Memory B cell (primary cell): ENCODE data around the gene MROH2A.
A peak's percentile ranks its signal among the peaks of the same experiment; 100 is the strongest.

Source experiments
- ATAC-seq: fragments of 150-1000 bp; cut with Tn5 transposase; 2 replicates; pipeline ENCODE4 v1.10.0; 2021; ENCODE audit warnings: low read depth, mild to moderate bottlenecking, moderate library complexity
- DNase-seq, 2 donors: peaks; one replicate each; pipeline ENCODE4 v3.0.0; 2022; ENCODE audit warnings: low spot score in 2 of 2
- H3K27ac Mint-ChIP-seq: one replicate; pipeline ENCODE4 v1.8.0; 2022; ENCODE audit warnings: mild to moderate bottlenecking, moderate library complexity, mixed read lengths
- H3K27me3 Mint-ChIP-seq: one replicate; pipeline ENCODE4 v1.8.0; 2022; ENCODE audit warnings: mixed read lengths
- H3K36me3 Mint-ChIP-seq: one replicate; pipeline ENCODE4 v1.8.0; 2022; ENCODE audit warnings: mild to moderate bottlenecking, mixed read lengths
- H3K4me1 Mint-ChIP-seq: one replicate; pipeline ENCODE4 v1.8.0; 2022; ENCODE audit warnings: mixed read lengths
- H3K4me3 Mint-ChIP-seq: one replicate; pipeline ENCODE4 v1.8.0; 2022; ENCODE audit warnings: mild to moderate bottlenecking, moderate library complexity, mixed read lengths
- H3K9me3 Mint-ChIP-seq: one replicate; pipeline ENCODE4 v1.8.0; 2022; ENCODE audit warnings: mixed read lengths

Gene MROH2A

GRCh38 chr2:233838251-233838650, 60.1 kb downstream of the MROH2A start:
- no peak overlapping the region for H3K4me3 Mint-ChIP-seq
- ATAC-seq (no peak), DNase-seq (no peak)
- no peaks in the 10 kb centered on the region for H3K36me3 Mint-ChIP-seq
- no peak overlapping the region for H3K27ac Mint-ChIP-seq
- peaks cover 2% of the 10 kb centered on the region for H3K4me1 Mint-ChIP-seq
- H3K9me3 Mint-ChIP-seq: no peaks in the 10 kb centered on the region
- no peaks in the 10 kb centered on the region for H3K27me3 Mint-ChIP-seq

- no peak for DNase-seq
- no peak for ATAC-seq
- Mint-ChIP-seq H3K4me1 (peaks cover 2% of the 10 kb centered on the region), H3K27ac (no peak overlapping the region), H3K9me3 (no peaks in the 10 kb centered on the region), H3K4me3 (no peak overlapping the region), H3K36me3 (no peaks in the 10 kb centered on the region), H3K27me3 (no peaks in the 10 kb centered on the region)
These were observed 60.8 kb downstream of the MROH2A start for GRCh38 chr2:233838726-233839446.

DNA sequence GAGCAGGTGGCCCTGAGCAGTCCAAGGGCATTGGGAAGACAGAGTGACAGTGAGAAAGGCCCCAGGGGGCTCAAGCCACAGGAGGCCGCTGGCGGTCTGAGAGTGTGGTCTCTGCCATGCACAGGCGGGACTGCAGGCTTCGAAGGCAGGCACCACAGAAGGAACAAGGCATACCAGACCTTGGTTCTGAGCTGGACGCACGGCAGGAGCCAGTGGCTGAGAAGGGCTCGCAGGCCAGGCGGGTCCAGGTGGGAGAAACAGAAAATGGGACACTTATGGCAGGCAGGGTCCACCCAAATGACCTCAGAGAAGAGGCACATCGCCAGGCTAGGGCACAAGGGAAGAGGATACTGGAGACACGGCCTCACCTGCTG, 61.3 kb downstream of the MROH2A start:
- Mint-ChIP-seq H3K9me3 (no peaks in the 10 kb centered on the region), H3K4me1 (peaks cover under 1% of the 10 kb centered on the region), H3K4me3 (no peak overlapping the region), H3K36me3 (no peaks in the 10 kb centered on the region), H3K27ac (no peak overlapping the region), H3K27me3 (no peaks in the 10 kb centered on the region)
- ATAC-seq: no peak
- no peak for DNase-seq

- H3K36me3 Mint-ChIP-seq: no peaks in the 10 kb centered on the region
- no peak overlapping the region for H3K4me3 Mint-ChIP-seq
- no peak overlapping the region for H3K27ac Mint-ChIP-seq
- no peak for ATAC-seq
- DNase-seq: no peak
- no peaks in the 10 kb centered on the region for H3K27me3 Mint-ChIP-seq
- no peaks in the 10 kb centered on the region for H3K4me1 Mint-ChIP-seq
- no peaks in the 10 kb centered on the region for H3K9me3 Mint-ChIP-seq
These were observed 62.4 kb downstream of the MROH2A start for GRCh38 chr2:233840520-233840919.

DNA sequence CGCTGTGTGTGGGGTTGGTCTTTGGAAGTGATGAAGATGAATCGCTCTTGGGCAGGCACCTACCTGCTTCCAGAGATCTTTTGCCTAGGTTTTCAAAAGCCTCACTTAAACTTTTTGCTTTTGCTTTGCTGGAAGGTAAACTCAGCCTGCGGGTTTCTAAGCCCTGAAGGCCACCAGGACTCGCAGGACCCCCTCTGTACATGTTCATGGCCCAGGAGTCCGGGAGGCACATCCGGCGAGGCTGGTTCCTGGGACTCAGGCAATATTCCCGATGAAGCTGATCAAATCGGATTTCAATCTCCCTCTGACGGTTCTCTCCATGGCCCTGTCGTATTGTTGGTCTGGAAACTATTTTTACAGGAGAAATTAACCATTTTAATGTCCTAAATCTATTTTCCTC, 63.1 kb downstream of the MROH2A start:
- Mint-ChIP-seq H3K27ac (no peak overlapping the region), H3K9me3 (no peaks in the 10 kb centered on the region), H3K4me1 (no peaks in the 10 kb centered on the region), H3K36me3 (no peaks in the 10 kb centered on the region), H3K4me3 (no peak overlapping the region), H3K27me3 (no peaks in the 10 kb centered on the region)
- ATAC-seq (no peak), DNase-seq (no peak)

DNA sequence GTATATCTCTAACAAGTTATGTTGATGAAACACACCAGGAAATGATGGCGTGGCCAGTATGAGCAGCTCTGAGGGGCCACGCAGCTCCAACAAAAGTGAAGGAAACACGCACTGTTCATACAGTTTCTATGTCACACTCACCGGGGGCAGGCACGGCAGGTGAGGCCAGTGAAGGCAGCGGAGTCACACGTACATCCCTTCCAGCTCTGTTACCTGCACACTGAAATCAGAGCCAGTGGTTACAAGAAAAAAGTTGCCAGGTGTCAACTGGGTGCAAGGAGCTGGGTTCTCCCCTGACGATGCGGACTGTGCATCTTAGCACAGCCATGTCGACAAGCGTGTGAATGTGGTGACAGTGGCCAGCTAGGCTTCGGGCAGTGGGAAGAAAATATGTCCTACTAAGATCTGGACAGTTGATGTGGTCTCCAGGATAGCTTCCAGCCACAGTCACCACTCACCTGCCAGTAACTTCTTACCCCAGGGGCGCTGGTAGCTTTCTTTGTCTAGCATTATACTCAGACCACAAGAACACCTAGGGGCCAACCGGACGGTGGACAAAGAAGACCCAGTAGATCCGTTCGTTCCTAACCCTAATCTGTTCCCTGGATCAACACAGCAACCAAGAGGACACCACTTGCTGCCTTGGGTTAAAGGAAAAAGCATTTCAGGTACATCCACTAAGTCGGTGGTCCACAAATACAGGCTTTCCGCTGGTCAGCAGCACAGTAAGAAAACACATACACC, 66.1 kb downstream of the MROH2A start:
- Mint-ChIP-seq H3K4me1 (no peaks in the 10 kb centered on the region), H3K4me3 (no peak overlapping the region), H3K9me3 (no peaks in the 10 kb centered on the region), H3K36me3 (no peaks in the 10 kb centered on the region), H3K27me3 (no peaks in the 10 kb centered on the region), H3K27ac (no peak overlapping the region)
- no peak for ATAC-seq
- no peak for DNase-seq

DNA sequence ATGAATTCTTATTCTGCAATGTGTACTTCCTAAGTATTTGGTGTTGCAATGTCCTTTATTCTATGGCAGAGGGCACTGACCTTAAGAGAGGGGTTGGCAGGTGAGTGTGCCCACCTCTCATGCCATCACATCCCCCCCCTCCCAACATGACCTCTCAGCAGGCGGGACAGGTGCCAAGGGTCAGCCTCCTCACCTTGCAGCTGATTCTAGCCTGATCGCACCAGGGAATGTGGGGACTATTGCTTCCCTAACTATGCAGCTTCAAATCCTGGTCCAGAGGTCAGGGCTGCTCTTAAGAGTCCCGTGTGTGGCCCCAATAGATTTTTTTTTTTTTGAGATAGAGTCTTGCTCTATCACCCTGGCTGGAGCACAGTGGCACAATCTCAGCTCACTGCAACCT, 66.7 kb downstream of the MROH2A start:
- DNase-seq (peak in 1 of 2 donors; percentile 4), ATAC-seq (no peak)
- Mint-ChIP-seq H3K9me3 (no peaks in the 10 kb centered on the region), H3K27me3 (no peaks in the 10 kb centered on the region), H3K27ac (no peak overlapping the region), H3K36me3 (no peaks in the 10 kb centered on the region), H3K4me3 (no peak overlapping the region), H3K4me1 (no peaks in the 10 kb centered on the region)

- no peak overlapping the region for H3K27ac Mint-ChIP-seq
- no peak for ATAC-seq
- peak in 1 of 2 donors; percentile 1 for DNase-seq
- no peaks in the 10 kb centered on the region for H3K9me3 Mint-ChIP-seq
- no peaks in the 10 kb centered on the region for H3K36me3 Mint-ChIP-seq
- no peaks in the 10 kb centered on the region for H3K27me3 Mint-ChIP-seq
- H3K4me1 Mint-ChIP-seq: no peaks in the 10 kb centered on the region
- H3K4me3 Mint-ChIP-seq: no peak overlapping the region
These were observed 67.4 kb downstream of the MROH2A start for GRCh38 chr2:233845301-233846060.

DNA sequence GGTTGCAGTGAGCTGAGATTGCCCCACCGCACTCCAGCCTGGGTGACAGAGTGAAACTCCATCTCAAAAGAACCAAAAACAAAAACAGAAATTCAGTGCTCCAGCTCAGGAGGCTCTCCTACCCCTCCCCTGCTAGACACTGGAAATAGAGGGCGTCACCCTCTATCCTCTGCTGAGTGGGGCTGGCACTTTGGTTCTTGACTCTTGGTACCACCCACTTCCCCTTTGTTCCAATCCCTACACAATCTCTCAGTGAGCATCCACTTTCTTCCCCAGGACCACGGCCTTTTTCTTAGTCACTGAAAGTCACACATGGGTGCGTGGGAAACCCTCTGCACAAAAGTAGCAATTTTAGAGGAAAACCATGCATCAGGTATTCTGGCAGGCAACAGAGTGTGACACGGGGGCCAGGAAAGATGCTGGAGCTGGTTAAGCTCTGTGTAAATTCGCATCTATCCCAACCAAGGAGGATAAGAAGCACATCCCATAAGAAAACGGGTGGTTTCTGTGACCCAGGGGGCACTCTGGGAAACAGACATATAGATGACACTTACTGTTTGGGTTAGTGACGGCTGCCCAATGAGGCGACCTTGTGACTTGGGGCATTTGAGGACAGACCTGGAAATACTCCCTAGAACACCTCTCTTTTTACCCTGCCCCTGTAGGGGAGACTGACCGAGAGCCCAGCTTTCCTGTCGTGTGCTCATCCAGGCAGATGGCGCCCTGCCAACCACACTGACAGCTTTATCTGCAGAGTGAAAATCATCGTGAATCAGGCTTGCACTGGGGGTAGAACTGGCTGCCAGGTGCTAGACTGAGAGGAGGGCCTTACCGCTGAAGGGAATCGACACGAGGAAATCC, 68.5 kb downstream of the MROH2A start:
- Mint-ChIP-seq H3K4me3 (no peak overlapping the region), H3K9me3 (no peaks in the 10 kb centered on the region), H3K27ac (no peak overlapping the region), H3K27me3 (no peaks in the 10 kb centered on the region), H3K36me3 (no peaks in the 10 kb centered on the region), H3K4me1 (no peaks in the 10 kb centered on the region)
- peak in 1 of 2 donors; percentile 5 for DNase-seq
- no peak for ATAC-seq

GRCh38 chr2:233847248-233847898, 69.2 kb downstream of the MROH2A start:
- no peaks in the 10 kb centered on the region for H3K27me3 Mint-ChIP-seq
- no peaks in the 10 kb centered on the region for H3K36me3 Mint-ChIP-seq
- no peaks in the 10 kb centered on the region for H3K9me3 Mint-ChIP-seq
- ATAC-seq: no peak
- DNase-seq: peak in 1 of 2 donors; percentile 4
- no peaks in the 10 kb centered on the region for H3K4me1 Mint-ChIP-seq
- no peak overlapping the region for H3K27ac Mint-ChIP-seq
- no peak overlapping the region for H3K4me3 Mint-ChIP-seq

- DNase-seq: no peak
- peaks cover 1% of the 10 kb centered on the region for H3K27me3 Mint-ChIP-seq
- no peaks in the 10 kb centered on the region for H3K4me1 Mint-ChIP-seq
- H3K36me3 Mint-ChIP-seq: no peaks in the 10 kb centered on the region
- H3K9me3 Mint-ChIP-seq: no peaks in the 10 kb centered on the region
- no peak overlapping the region for H3K27ac Mint-ChIP-seq
- no peak overlapping the region for H3K4me3 Mint-ChIP-seq
- no peak for ATAC-seq
These were observed 70.1 kb downstream of the MROH2A start for GRCh38 chr2:233848276-233848675.

- Mint-ChIP-seq H3K4me1 (peaks cover 3% of the 10 kb centered on the region), H3K4me3 (no peak overlapping the region), H3K36me3 (no peaks in the 10 kb centered on the region), H3K27me3 (peaks cover 3% of the 10 kb centered on the region), H3K9me3 (no peaks in the 10 kb centered on the region), H3K27ac (no peak overlapping the region)
- no peak for ATAC-seq
- DNase-seq: peak in 1 of 2 donors; percentile 6
These were observed 71.6 kb downstream of the MROH2A start for GRCh38 chr2:233849607-233850271.

DNA sequence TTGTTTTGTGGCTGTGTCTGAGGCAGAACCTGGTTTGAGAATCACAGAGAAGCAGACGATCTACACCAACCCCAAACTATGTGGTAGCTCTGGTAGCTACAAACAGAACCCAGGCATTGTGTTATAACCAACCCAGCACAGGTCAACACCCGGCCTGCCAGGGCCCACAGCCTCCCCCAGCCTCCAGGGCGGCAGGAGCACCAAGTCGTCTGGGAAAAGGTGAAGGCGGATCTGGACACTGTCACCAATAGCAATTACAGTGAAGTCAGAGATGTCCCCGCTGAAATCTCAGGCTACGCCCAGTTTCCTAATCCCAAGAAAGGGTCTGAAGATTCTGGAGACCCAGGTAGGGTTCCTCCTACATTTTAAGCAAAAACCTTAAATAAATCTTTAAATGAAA, 72.6 kb downstream of the MROH2A start:
- H3K27ac Mint-ChIP-seq: no peak overlapping the region
- H3K36me3 Mint-ChIP-seq: no peaks in the 10 kb centered on the region
- DNase-seq (no peak), ATAC-seq (no peak)
- H3K27me3 Mint-ChIP-seq: peaks cover 3% of the 10 kb centered on the region
- H3K9me3 Mint-ChIP-seq: no peaks in the 10 kb centered on the region
- peaks cover 3% of the 10 kb centered on the region for H3K4me1 Mint-ChIP-seq
- H3K4me3 Mint-ChIP-seq: no peak overlapping the region
